Adrenal gland (tissue), 5 donors: ENCODE data around the gene VEPH1.

Experiments
- CTCF ChIP-seq, 6 experiments: fragments of 450-650 bp in 4 of 6; fragments of 200-600 bp in 2 of 6; sonication (generic) in 1 of 6; IDR thresholded peaks; 1 replicate in 5 of 6; 2 replicates in 1 of 6; pipeline versions ENCODE4 v1.5.1 to v1.8.0; 2016 to 2021; ENCODE audit warnings: antibody characterized with exemption in 6 of 6, mild to moderate bottlenecking in 2 of 6, moderate library complexity in 1 of 6
- POLR2A ChIP-seq, 2 donors: fragments of 450-650 bp; IDR thresholded peaks; one replicate each; pipeline ENCODE4 v1.6.1; 2017; ENCODE audit warnings: antibody characterized with exemption in 2 of 2, mild to moderate bottlenecking in 2 of 2, moderate library complexity in 1 of 2
- donor health status: DM: no; HTN: no; CAD: no.

GRCh38 chr3:157247391-157247790 is 255.8 kb downstream of the VEPH1 start:
- TF ChIP-seq POLR2A (IDR thresholded peaks at IDR 0.05): no peak
- TF ChIP-seq CTCF (IDR thresholded peaks at IDR 0.05): no peak
